GM18499 (cell line): ENCODE results near the gene KMT2B.

Experiments
- ATAC-seq: cut with Tn5 transposase; IDR thresholded peaks from one replicate; pipeline ENCODE4 v1.9.1; 2021; ENCODE audit warnings: moderate number of reproducible peaks; ENCODE audit not compliant: insufficient read depth, unreplicated experiment

The KMT2B gene

DNA sequence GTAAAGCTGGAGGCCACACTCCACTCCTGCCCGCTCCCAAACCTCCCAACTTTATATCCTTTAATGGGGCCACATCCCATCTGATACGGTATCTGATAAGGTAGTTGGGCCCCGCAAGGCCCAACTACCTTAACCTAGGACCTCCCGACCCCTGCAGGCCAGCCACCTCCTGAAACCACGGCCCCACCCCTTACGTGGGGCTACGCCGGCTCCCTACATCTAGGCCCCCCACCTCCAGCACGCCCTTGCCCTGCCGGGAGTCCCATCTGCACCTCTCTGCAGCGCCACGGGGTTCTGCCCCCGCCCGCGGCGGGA is 22.3 kb downstream of the KMT2B start:
- peak; percentile 9 for ATAC-seq

GRCh38 chr19:35740423-35741202 is 22.8 kb downstream of the KMT2B start:
- ATAC-seq = peak; percentile 38

DNA sequence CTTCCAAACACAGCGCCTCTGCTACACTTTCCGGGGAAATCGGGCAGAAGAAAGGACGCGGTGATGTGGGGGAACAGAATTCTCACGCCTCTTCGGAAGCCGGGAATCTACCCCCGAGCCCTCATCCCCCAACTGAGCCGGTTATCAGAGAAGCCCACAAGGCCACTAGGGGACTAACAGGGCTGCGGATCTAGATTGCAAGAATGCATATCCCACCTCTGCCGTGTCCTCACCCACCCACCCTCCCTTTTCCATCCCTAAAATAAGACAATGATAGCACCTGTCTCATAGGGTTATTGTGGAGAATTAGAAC is 23.4 kb downstream of the KMT2B start:
- ATAC-seq = no peak

DNA sequence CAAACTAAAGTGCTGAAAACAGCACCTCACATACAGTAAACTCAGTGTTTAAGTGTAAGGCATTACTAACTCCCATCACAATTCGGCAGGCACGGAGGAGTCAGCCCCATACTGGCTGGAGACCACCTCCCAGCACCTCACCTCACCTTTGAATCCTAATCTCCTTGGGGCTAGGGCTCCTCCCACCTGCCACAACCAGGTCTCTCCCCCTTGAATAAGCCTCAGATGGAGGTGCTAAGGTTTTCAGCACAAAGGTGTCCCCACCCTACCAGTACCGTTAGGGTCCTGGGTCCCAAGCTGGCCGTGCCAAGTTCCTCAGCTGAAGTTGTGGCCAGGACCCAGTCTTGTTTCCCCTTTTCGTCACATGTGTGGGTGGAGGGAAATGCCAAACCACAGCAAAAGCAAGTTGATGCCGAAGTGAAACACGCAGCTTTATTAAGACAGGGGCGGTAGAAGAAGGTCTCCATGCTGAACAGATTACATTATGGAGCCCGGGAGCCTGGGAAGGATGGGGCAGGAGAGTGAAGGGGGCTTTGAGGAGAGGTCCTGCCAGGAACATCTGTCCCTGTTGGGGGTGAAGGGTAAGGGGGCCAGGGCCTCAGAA is 24.4 kb downstream of the KMT2B start, which contains the start of gene IGFLR1:
Gene IGFLR1 (minus strand): TSS at position 332 of the 604 bp plus-strand sequence. CDS start 1,272 bp downstream, outside the sequence.
- no peak for ATAC-seq

- ATAC-seq = no peak
Measured at GRCh38 chr19:35743640-35744429, 26.0 kb downstream of the KMT2B start.

- ATAC-seq = no peak
Measured at GRCh38 chr19:35744430-35745327, 26.9 kb downstream of the KMT2B start.

DNA sequence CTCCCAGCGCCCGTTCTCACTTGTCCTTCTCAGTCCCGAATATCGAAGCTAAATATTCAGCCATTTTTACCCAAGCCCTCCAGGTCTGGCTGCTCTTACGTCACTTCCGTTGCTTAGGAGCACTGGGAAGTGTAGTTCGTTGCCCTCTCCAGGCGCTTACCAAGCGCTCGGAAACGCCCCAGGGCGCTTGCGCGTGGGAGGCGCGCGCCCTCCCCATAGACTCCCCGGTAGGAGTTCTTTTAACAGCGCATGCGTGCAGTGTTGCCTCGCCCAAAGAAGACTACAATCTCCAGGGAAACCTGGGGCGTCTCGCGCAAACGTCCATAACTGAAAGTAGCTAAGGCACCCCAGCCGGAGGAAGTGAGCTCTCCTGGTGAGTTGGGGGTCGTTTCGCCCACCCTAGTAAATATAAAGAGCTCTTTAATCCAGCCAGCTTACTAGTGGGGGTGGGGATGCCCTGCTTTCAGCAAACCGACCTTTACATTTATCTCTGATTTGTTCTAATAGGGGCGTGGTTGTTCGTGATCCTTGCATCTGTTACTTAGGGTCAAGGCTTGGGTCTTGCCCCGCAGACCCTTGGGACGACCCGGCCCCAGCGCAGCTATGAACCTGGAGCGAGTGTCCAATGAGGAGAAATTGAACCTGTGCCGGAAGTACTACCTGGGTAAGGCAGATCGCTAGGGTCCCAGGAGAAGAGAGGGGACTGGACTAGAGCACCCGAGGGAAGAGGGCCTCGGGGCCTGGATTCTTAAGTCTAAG is 27.7 kb downstream of the KMT2B start, which contains the start of the genes PSENEN and U2AF1L4:
Gene PSENEN (plus strand): TSS at position 324 of the 759 bp plus-strand sequence. CDS start 280 bp downstream, at position 604.
Gene U2AF1L4 (minus strand): TSS at position 91 of the 759 bp plus-strand sequence. CDS start 27 bp downstream, at position 64.
- peak; percentile 33 for ATAC-seq

GRCh38 chr19:35746087-35746462 is 28.3 kb downstream of the KMT2B start:
- ATAC-seq = no peak

GRCh38 chr19:35746531-35746930 is 28.7 kb downstream of the KMT2B start:
- no peak for ATAC-seq

DNA sequence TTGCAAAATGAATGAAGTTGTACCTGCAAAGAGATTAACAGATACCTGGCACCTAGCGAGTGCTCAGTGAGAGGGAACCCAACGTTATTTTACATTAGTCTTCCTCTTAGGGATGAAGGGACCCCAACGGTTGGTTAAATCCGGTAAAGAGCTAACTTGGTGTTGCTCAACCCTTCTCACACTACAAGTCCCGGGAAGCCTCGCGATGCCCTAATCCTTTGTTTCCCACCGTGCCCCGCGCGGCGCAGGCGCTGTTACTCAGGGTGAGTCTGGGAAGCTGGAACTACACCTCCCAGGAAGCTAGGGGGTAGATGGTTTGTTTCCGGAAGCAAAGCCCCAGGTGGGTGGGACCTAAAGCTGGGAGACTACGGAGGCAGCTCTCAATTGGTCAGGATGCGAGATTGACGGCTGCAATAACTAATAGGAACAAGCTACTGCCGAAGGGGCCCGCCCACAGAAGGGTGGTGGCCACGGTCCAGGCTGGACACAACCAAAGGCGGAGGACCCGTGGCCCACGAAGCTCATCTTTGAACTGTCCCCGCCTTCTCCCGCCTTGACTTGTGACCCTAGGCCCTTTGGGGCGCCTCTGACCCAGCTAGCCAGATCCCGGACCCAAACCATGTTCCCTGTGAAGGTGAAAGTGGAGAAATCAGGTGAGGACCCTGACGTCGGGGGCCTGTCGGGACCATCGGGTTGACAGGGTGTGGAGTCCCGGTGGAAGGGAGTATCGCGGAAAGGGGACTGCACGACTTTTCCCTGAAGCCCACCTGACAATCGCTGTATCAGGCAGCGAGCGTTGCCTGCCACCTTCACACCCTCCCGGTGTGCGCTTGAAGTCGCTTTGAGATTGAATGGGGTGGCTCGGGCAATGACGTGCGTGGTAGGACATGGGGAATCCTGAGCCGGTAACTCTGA is 30.6 kb downstream of the KMT2B start, which contains the start of gene LIN37:
Gene LIN37 (plus strand): TSS at position 471 of the 915 bp plus-strand sequence. CDS start 149 bp downstream, at position 620.
- ATAC-seq = peak; percentile 61

GRCh38 chr19:35750167-35750566 is 32.4 kb downstream of the KMT2B start:
- no peak for ATAC-seq

GRCh38 chr19:35751839-35752745 is 34.3 kb downstream of the KMT2B start:
- ATAC-seq = no peak

DNA sequence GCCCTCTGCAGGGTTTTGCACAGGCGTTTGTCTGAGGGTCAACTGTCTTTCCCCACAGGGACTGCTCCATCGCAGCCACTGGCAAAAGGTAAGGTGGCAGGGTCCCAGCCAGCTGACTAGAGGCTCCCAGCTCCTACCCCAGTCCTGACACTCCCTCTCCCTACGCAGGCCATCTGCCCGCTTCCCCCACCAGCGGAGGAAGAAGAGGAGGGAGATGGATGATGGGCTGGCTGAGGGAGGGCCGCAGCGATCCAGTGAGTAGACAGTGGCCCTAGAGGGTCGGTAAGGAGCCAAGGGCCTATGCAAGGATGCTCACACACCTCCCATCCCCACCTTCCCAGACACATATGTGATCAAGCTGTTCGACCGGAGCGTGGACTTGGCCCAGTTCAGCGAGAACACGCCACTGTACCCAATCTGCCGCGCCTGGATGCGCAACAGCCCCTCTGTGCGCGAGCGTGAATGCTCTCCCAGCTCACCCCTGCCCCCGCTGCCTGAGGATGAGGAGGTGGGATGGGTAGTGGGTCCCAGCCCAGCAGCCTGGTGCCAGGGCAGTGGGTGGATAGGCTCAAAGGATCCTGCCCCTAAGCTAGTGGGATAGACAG is 35.0 kb downstream of the KMT2B start:
- ATAC-seq = no peak

GRCh38 chr19:35753634-35754369 is 36.0 kb downstream of the KMT2B start:
- ATAC-seq = no peak

DNA sequence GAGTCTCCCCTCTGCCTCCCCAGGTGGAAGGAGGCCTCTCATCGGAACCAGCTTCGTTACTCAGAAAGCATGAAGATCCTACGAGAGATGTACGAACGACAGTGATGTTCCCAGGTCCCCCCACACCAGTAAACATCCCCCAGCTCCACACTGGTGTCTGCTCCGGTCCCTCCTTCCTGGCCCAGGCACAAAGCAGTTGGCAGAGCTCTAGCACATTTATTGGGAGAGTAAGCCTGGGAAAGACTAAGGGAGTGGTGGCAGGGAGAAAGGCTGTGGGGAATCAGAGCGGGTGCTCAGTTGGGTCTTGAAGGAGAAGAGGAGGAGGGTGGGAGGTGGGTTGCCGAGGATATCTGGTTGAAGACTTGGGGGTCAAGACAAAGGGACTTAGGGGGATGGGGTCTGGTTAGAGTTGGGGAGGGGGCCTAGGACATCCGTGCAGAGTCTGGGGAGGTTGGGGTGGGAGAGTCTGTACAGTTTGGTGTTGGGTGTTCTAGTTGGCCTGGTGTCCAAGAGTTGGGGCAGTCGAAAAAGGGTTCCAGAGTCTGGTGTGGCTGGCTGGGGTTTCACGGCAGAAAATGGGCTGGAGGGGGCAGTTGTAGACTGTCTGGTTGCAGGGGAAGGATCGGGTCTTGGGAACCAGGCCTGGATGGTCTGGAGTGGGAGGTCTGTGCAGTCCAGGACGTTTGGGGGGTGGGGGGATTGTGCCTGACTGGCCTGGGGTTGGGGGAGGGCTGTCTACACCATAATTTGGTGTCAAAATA is 36.7 kb downstream of the KMT2B start:
- no peak for ATAC-seq
